Activated naive CD8-positive, alpha-beta T cell treated with anti-CD3 and anti-CD28 coated beads, Interleukin-2, amount 50 U/mL, for 24 hours (primary cell): ENCODE measurements around the gene FTL.
A peak's percentile ranks its signal among the peaks of the same experiment; 100 is the strongest.
"Not testable (repeated sequence)": the region's sequence is repeated elsewhere in the genome, so short reads cannot be mapped to it uniquely, and the experiment has no call there.

Experiments
- ATAC-seq: fragments of 150-1000 bp; cut with Tn5 transposase; one replicate; pipeline ENCODE4 v1.10.0; 2021
- DNase-seq: peaks from one replicate; pipeline ENCODE4 v3.0.0; 2021
- H3K27ac Mint-ChIP-seq: one replicate; pipeline ENCODE4 v1.8.0; 2021; ENCODE audit warnings: mild to moderate bottlenecking, mixed read lengths
- H3K27me3 Mint-ChIP-seq: one replicate; pipeline ENCODE4 v1.8.0; 2021; ENCODE audit warnings: mixed read lengths
- H3K36me3 Mint-ChIP-seq: one replicate; pipeline ENCODE4 v1.8.0; 2021; ENCODE audit warnings: low read depth, mixed read lengths
- H3K4me1 Mint-ChIP-seq: one replicate; pipeline ENCODE4 v1.8.0; 2021; ENCODE audit warnings: mixed read lengths
- H3K4me3 Mint-ChIP-seq: one replicate; pipeline ENCODE4 v1.8.0; 2021; ENCODE audit warnings: mild to moderate bottlenecking, moderate library complexity, mixed read lengths
- H3K9me3 Mint-ChIP-seq: one replicate; pipeline ENCODE4 v1.8.0; 2021; ENCODE audit warnings: mixed read lengths

Gene FTL

DNA sequence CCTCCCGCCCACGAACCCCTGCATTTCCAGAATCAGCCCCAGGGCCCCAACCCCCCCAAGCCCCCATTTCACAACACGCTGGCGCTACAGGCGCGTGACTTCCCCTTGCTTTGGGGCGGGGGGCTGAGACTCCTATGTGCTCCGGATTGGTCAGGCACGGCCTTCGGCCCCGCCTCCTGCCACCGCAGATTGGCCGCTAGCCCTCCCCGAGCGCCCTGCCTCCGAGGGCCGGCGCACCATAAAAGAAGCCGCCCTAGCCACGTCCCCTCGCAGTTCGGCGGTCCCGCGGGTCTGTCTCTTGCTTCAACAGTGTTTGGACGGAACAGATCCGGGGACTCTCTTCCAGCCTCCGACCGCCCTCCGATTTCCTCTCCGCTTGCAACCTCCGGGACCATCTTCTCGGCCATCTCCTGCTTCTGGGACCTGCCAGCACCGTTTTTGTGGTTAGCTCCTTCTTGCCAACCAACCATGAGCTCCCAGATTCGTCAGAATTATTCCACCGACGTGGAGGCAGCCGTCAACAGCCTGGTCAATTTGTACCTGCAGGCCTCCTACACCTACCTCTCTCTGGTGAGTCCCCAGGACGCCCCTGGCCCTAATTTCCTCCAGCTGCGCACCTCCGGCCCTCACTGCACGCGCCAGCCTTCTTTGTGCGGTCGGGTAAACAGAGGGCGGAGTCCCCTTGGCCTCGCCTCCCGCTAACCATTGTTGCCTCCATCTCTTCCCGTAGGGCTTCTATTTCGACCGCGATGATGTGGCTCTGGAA, at the start of gene FTL:
Gene FTL, plus strand, starts transcription at position 270 of the 766 bp plus-strand sequence. Its CDS starts 199 bp downstream, at position 469.
- ATAC-seq (peak; percentile 59), DNase-seq (peak; percentile 95)
- no peaks in the 10 kb centered on the region for H3K27me3 Mint-ChIP-seq
- no peaks in the 10 kb centered on the region for H3K9me3 Mint-ChIP-seq
- H3K27ac Mint-ChIP-seq = peak within 1 kb of the TSS; percentile 98
- H3K36me3 Mint-ChIP-seq = peaks cover 40% of the 10 kb centered on the region
- peaks cover 62% of the 10 kb centered on the region for H3K4me1 Mint-ChIP-seq
- H3K4me3 Mint-ChIP-seq = peak within 1 kb of the TSS; percentile 97

DNA sequence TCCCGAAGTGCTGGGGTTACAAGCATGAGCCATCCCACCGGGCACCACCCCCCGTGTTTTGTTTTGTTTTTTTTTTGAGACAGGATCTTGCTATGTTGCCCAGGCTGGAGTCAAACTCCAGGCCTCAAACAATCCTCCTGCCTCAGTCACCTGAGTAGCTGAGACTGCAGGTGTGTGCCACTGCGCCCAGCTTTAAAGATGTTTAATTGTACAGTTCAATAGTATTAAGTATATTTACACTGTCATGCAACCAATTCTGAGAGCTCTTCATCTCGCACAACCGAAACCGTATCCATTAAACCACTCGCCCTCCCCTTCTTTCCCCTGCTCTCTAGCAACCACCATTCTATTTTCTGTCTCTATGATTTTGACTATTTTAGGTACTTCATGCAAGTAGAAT, 49.4 kb upstream of the FTL start:
- Mint-ChIP-seq H3K4me3 (no peak overlapping the region), H3K9me3 (no peaks in the 10 kb centered on the region), H3K4me1 (no peaks in the 10 kb centered on the region), H3K36me3 (peaks cover 31% of the 10 kb centered on the region), H3K27ac (no peak overlapping the region), H3K27me3 (no peaks in the 10 kb centered on the region)
- DNase-seq (no peak), ATAC-seq (no peak)

DNA sequence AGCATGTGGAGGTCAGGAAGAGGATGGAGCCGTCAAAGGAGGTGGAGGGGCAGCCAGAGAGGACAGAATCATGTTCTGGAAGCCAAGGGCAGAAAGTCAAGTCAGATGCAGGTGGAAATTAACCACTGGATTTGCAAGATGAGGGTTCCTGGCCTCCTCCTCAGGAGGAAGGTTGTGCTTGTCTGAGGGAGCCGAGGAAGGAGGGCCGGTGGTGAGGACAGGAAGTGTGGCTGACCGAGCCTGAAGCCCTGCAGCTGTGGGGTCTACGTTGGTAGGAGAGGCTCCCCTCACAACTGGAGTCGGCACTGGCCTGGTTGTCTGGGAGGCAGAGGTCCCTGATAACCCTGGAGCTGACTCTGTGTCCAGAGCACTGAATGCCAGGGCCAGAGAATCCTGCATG, 47.0 kb upstream of the FTL start:
- no peak for ATAC-seq
- no peak overlapping the region for H3K27ac Mint-ChIP-seq
- no peak for DNase-seq
- no peaks in the 10 kb centered on the region for H3K4me1 Mint-ChIP-seq
- H3K27me3 Mint-ChIP-seq = no peaks in the 10 kb centered on the region
- no peak overlapping the region for H3K4me3 Mint-ChIP-seq
- no peaks in the 10 kb centered on the region for H3K9me3 Mint-ChIP-seq
- peaks cover 17% of the 10 kb centered on the region for H3K36me3 Mint-ChIP-seq

DNA sequence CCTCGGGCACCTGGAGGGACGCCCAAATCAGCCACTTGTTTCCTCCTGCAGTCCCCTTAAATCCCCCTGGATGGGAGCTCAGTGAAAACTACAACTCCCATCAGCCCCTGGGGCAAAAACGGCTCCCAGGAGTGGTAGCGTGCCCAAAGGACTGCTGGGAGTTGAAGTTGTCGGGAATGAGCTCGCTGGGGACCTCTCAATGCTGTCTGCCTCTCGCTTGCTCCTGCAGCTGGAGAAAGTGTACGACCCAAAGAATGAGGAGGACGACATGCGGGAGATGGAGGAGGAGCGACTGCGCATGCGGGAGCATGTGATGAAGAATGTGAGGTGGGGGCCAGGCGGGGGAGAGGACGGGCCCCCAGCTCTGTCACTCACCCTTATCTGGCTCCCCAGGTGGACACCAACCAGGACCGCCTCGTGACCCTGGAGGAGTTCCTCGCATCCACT, 46.3 kb upstream of the FTL start:
- Mint-ChIP-seq H3K27me3 (no peaks in the 10 kb centered on the region), H3K36me3 (peaks cover 17% of the 10 kb centered on the region), H3K27ac (no peak overlapping the region), H3K4me3 (no peak overlapping the region), H3K9me3 (no peaks in the 10 kb centered on the region), H3K4me1 (no peaks in the 10 kb centered on the region)
- ATAC-seq (peak; percentile 53), DNase-seq (no peak)

DNA sequence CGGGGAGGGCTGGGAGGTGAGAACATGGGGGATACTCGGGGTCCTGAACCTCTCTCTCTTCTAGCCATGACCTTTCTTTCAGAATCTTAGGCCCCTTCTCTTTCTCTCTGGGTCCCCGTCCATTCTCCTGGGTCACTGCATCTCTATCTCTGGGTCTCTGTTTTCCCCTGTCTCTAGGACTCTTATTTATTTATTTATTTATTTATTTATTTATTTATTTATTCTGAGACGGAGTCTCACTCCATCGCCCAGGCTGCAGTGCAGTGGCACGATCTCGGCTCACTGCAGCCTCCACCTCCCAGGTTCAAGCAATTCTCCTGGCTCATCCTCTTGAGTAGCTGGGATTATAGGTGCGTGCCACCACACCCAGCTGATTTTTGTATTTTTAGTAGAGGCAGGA, 45.8 kb upstream of the FTL start:
- H3K4me3 Mint-ChIP-seq, DNase-seq, H3K4me1 Mint-ChIP-seq, H3K27ac Mint-ChIP-seq, H3K9me3 Mint-ChIP-seq, H3K27me3 Mint-ChIP-seq, ATAC-seq: not testable (repeated sequence)
- H3K36me3 Mint-ChIP-seq = peaks cover 15% of the 10 kb centered on the region

GRCh38 chr19:48920949-48921348, 44.2 kb upstream of the FTL start:
- no peak for DNase-seq
- peaks cover 10% of the 10 kb centered on the region for H3K36me3 Mint-ChIP-seq
- H3K4me3 Mint-ChIP-seq = no peak overlapping the region
- H3K27me3 Mint-ChIP-seq = no peaks in the 10 kb centered on the region
- no peaks in the 10 kb centered on the region for H3K4me1 Mint-ChIP-seq
- H3K9me3 Mint-ChIP-seq = no peaks in the 10 kb centered on the region
- ATAC-seq = no peak
- H3K27ac Mint-ChIP-seq = no peak overlapping the region

DNA sequence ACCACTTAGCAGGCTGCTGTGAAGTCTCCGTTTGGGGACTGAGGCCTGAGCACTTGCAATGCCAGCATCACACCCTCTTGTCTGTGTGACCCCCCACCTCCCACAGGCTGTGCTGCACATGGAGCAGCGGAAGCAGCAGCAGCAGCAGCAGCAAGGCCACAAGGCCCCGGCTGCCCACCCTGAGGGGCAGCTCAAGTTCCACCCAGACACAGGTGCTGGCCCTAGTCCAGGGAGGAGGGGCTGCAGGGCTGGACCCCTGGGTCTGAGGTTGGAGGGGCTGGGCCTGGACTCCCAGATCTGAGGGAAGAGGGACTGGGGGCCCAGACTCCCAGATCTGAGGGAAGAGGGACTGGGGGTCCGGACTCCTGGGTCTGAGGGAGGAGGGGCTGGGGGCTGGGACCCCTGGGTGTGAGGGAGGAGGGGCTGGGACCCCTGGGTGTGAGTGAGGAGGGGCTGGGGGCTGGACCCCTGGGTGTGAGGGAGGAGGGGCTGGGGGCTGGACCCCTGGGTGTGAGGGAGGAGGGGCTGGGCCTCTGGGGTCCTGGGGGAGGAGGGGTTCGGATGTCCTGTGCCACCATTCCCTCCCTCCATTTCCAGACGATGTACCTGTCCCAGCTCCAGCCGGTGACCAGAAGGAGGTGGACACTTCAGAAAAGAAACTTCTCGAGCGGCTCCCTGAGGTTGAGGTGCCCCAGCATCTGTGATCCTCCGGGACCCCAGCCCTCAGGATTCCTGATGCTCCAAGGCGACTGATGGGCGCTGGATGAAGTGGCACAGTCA, 43.2 kb upstream of the FTL start:
- no peaks in the 10 kb centered on the region for H3K9me3 Mint-ChIP-seq
- H3K4me3 Mint-ChIP-seq = no peak overlapping the region
- peaks cover 5% of the 10 kb centered on the region for H3K4me1 Mint-ChIP-seq
- H3K36me3 Mint-ChIP-seq = peaks cover 9% of the 10 kb centered on the region
- H3K27me3 Mint-ChIP-seq = no peaks in the 10 kb centered on the region
- no peak overlapping the region for H3K27ac Mint-ChIP-seq
- DNase-seq (no peak), ATAC-seq (no peak)

DNA sequence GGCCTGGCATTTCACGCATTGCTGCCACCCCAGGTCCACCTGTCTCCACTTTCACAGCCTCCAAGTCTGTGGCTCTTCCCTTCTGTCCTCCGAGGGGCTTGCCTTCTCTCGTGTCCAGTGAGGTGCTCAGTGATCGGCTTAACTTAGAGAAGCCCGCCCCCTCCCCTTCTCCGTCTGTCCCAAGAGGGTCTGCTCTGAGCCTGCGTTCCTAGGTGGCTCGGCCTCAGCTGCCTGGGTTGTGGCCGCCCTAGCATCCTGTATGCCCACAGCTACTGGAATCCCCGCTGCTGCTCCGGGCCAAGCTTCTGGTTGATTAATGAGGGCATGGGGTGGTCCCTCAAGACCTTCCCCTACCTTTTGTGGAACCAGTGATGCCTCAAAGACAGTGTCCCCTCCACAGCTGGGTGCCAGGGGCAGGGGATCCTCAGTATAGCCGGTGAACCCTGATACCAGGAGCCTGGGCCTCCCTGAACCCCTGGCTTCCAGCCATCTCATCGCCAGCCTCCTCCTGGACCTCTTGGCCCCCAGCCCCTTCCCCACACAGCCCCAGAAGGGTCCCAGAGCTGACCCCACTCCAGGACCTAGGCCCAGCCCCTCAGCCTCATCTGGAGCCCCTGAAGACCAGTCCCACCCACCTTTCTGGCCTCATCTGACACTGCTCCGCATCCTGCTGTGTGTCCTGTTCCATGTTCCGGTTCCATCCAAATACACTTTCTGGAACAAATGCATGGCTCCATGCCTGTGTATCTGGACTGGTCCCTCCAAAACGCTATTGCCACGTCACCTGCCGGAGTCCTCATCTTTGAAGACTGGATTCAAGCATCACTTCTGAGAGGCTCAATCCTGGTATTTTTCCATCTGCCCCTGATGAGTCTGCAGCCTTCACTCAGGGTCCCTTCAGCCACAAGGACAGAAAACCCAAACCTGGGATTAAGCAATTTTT, 42.3 kb upstream of the FTL start:
- Mint-ChIP-seq H3K27ac (no peak overlapping the region), H3K4me1 (peaks cover 7% of the 10 kb centered on the region), H3K36me3 (peaks cover 9% of the 10 kb centered on the region), H3K27me3 (no peaks in the 10 kb centered on the region), H3K4me3 (no peak overlapping the region), H3K9me3 (no peaks in the 10 kb centered on the region)
- DNase-seq = no peak
- no peak for ATAC-seq

DNA sequence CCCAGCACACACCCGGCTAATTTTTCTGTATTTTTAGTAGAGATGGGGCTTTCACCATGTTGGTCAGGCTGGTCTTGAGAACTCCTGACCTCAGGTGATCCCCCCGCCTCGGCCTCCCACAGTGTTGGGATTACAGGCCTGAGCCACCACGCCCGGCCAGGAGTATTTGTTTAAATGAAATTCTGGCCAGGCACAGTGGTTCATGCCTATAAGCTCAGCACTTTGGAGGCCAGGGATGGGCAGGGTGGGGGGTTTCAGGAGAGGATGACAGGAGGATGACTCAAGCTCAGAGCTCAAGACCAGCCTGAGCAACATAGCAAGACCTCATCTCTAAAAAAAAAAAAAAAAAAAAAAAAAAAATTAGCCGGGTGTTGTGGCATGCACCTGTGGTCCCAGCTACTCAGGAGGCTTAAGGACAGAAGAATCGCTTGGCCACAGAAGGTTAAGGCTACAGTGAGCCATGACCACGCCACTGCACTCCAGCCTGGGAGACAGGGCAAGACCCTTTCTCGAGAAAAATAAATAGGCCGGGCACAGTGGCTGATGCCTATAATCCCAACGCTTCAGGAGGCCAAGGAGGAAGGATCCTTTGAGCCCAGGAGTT, 39.8 kb upstream of the FTL start:
- Mint-ChIP-seq H3K4me1 (peaks cover 7% of the 10 kb centered on the region), H3K36me3 (peaks cover 3% of the 10 kb centered on the region), H3K27ac (no peak overlapping the region), H3K4me3 (no peak overlapping the region), H3K27me3 (no peaks in the 10 kb centered on the region), H3K9me3 (no peaks in the 10 kb centered on the region)
- no peak for ATAC-seq
- no peak for DNase-seq

DNA sequence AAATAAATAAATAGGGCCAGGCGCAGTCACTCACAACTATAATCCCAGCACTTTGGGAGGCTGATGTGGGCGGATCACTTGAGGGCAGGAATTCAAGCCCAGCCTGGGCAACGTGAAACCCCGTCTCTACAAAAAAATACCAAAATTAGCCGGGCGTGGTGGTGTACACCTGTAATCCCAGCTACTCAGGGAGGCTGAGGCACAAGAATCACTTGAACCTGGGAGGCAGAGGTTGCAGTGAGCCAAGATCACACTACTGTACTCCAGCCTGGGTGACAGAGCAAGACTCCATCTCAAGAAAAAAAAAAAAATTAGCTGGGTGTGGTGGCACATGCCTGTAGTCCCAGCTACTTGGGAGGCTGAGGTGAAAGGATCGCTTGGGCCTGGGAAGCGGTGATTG, 39.2 kb upstream of the FTL start:
- H3K4me3 Mint-ChIP-seq, DNase-seq, H3K27me3 Mint-ChIP-seq, ATAC-seq, H3K27ac Mint-ChIP-seq, H3K4me1 Mint-ChIP-seq, H3K9me3 Mint-ChIP-seq, H3K36me3 Mint-ChIP-seq: not testable (repeated sequence)

DNA sequence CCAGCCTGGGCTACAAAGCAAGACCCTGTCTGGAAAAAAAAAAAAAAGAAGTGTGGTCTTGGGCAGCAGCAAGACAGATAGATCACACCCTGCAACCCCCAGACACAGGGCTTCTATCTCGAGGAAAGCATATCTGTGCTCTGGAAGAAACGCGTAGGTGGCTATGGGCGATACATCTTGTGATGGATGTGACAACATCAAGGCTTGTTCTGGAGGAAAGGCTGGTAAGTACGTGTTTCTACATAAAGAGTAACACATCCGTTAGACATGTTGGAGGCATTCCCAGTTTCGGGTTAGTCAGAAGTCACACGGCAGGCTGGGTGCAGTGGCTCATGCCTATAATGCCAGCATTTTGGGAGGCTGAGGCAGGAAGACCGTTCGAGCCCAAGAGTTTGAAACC, 38.2 kb upstream of the FTL start:
- DNase-seq = peak; percentile 8
- Mint-ChIP-seq H3K27me3 (no peaks in the 10 kb centered on the region), H3K27ac (no peak overlapping the region), H3K9me3 (no peaks in the 10 kb centered on the region), H3K4me3 (peak overlapping the region; percentile 18), H3K36me3 (peaks cover 3% of the 10 kb centered on the region), H3K4me1 (peaks cover 7% of the 10 kb centered on the region)
- peak; percentile 50 for ATAC-seq

DNA sequence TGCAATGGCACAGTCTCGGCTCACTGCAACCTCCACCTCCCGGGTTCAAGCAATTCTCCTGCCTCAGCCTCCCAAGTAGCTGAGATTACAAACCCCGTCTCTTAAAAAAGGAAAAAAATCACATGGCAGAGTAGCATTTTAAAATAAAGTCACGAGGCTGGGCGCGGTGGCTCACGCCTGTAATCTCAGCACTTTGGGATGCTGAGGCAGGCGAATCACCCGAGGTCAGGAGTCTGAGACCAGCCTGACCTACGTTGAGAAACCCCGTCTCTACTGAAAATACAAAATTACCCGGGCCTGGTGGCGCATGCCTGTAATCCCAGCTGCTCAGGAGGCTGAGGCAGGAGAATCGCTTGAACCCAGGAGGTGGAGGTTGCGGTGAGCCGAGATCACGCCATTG, 37.4 kb upstream of the FTL start:
- not testable (repeated sequence) for H3K4me3 Mint-ChIP-seq, H3K27me3 Mint-ChIP-seq, H3K27ac Mint-ChIP-seq, H3K36me3 Mint-ChIP-seq, H3K9me3 Mint-ChIP-seq, DNase-seq, H3K4me1 Mint-ChIP-seq, ATAC-seq

GRCh38 chr19:48928164-48929025, 36.7 kb upstream of the FTL start:
- no peak overlapping the region for H3K4me3 Mint-ChIP-seq
- peaks cover 10% of the 10 kb centered on the region for H3K4me1 Mint-ChIP-seq
- no peak overlapping the region for H3K27ac Mint-ChIP-seq
- H3K36me3 Mint-ChIP-seq = no peaks in the 10 kb centered on the region
- DNase-seq (no peak), ATAC-seq (no peak)
- no peaks in the 10 kb centered on the region for H3K9me3 Mint-ChIP-seq
- peaks cover 3% of the 10 kb centered on the region for H3K27me3 Mint-ChIP-seq
